Measurements from ENCODE around the gene PANK4. TPM values are rescaled to one million over a fixed set of nuclear protein-coding genes. Genes with fewer than 3 reads are reported as not detected.

PANK4 gene
- total and polyA plus RNA-seq, 2 experiments from 2014 or later = 18.5 to 21.3 TPM

DNA sequence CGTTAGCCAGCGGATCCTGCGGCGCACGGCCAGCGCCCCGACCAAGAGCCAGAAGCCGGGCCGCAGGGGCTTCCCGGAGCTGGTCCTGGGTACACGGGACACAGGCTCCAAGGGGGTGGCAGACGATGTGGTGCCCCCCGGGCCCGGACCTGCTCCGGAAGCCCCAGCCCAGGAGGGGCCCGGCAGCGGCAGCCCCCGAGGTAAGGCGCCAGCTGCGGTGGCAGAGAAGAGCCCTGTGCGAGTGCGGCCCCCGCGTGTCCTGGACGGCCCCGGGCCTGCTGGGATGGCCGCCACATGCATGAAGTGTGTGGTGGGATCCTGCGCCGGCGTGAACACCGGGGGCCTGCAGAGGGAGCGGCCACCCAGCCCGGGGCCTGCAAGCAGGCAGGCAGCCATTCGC lies 24.2 kb downstream of the PANK4 start:
- H3K36me3 ChIP-seq (replicated peaks; ENCODE audit: insufficient read depth, low read depth) = no peaks in the 10 kb centered on the region
- H3K9me3 ChIP-seq (ENCODE audit: low read depth) = no peaks in the 10 kb centered on the region
- no peaks in the 10 kb centered on the region for H4K20me1 ChIP-seq (ENCODE audit: insufficient read depth, poor library complexity, severe bottlenecking)
- H3K4me1 ChIP-seq (ENCODE audit: insufficient read depth) = peaks cover 7% of the 10 kb centered on the region
- no peak for TF ChIP-seq EZH2 (IDR thresholded peaks at IDR 0.05; ENCODE audit: borderline replicate concordance)
- TF ChIP-seq, protein P1, sequence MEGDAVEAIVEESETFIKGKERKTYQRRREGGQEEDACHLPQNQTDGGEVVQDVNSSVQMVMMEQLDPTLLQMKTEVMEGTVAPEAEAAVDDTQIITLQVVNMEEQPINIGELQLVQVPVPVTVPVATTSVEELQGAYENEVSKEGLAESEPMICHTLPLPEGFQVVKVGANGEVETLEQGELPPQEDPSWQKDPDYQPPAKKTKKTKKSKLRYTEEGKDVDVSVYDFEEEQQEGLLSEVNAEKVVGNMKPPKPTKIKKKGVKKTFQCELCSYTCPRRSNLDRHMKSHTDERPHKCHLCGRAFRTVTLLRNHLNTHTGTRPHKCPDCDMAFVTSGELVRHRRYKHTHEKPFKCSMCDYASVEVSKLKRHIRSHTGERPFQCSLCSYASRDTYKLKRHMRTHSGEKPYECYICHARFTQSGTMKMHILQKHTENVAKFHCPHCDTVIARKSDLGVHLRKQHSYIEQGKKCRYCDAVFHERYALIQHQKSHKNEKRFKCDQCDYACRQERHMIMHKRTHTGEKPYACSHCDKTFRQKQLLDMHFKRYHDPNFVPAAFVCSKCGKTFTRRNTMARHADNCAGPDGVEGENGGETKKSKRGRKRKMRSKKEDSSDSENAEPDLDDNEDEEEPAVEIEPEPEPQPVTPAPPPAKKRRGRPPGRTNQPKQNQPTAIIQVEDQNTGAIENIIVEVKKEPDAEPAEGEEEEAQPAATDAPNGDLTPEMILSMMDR (IDR thresholded peaks at IDR 0.05; ENCODE audit: poor library complexity) = no peak
- no peak for TF ChIP-seq EZH2phosphoT487 (IDR thresholded peaks at IDR 0.05; ENCODE audit: low read depth, severe bottlenecking, unreplicated experiment)
- no peaks in the 10 kb centered on the region for H3K79me2 ChIP-seq
- no peak overlapping the region for H2AFZ ChIP-seq
- no peak for DNase-seq (ENCODE audit: low spot score)
- H3K9me2 ChIP-seq (replicated peaks; ENCODE audit: insufficient read depth) = no peaks in the 10 kb centered on the region
- 95% methylated on average over 33 of the region's 34 CpGs for WGBS (ENCODE audit: low lambda C conversion rate, missing lambda C conversion rate)
- H3K27ac ChIP-seq = no peak overlapping the region
- no peak overlapping the region for H3K4me3 ChIP-seq
- no peak overlapping the region for H3K4me2 ChIP-seq
- no peaks in the 10 kb centered on the region for H3K27me3 ChIP-seq

DNA sequence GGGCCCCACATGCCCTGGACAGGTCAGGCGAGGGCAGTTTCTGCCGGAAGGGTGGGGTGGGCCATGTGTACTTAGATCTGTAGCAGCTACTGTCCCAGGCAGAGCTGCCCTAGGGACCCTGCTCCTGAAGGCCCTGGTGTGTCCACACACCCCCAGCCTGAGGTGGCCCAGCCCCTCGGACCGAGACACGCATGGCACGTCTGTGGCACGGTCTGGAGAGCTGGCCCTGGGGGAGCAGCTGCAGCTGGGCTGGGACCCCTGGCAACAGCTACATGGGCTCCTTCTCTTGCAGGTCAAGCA lies 24.6 kb downstream of the PANK4 start:
- Histone ChIP-seq H3K27ac (no peak overlapping the region), H3K4me3 (no peak overlapping the region), H3K36me3 (replicated peaks; ENCODE audit: insufficient read depth, low read depth) (no peaks in the 10 kb centered on the region), H4K20me1 (ENCODE audit: insufficient read depth, poor library complexity, severe bottlenecking) (no peaks in the 10 kb centered on the region), H3K79me2 (no peaks in the 10 kb centered on the region), H3K27me3 (no peaks in the 10 kb centered on the region), H3K9me2 (replicated peaks; ENCODE audit: insufficient read depth) (no peaks in the 10 kb centered on the region), H3K4me2 (no peak overlapping the region), H2AFZ (no peak overlapping the region), H3K4me1 (ENCODE audit: insufficient read depth) (peaks cover 7% of the 10 kb centered on the region), H3K9me3 (ENCODE audit: low read depth) (no peaks in the 10 kb centered on the region)
- TF ChIP-seq, protein P1 (IDR thresholded peaks at IDR 0.05; ENCODE audit: poor library complexity) = no peak
- TF ChIP-seq EZH2phosphoT487 (IDR thresholded peaks at IDR 0.05; ENCODE audit: low read depth, severe bottlenecking, unreplicated experiment) (no peak), EZH2 (IDR thresholded peaks at IDR 0.05; ENCODE audit: borderline replicate concordance) (no peak)
- DNase-seq (ENCODE audit: low spot score) = no peak
- 84% methylated on average over 7 of the region's 7 CpGs for WGBS (ENCODE audit: low lambda C conversion rate, missing lambda C conversion rate)

DNA sequence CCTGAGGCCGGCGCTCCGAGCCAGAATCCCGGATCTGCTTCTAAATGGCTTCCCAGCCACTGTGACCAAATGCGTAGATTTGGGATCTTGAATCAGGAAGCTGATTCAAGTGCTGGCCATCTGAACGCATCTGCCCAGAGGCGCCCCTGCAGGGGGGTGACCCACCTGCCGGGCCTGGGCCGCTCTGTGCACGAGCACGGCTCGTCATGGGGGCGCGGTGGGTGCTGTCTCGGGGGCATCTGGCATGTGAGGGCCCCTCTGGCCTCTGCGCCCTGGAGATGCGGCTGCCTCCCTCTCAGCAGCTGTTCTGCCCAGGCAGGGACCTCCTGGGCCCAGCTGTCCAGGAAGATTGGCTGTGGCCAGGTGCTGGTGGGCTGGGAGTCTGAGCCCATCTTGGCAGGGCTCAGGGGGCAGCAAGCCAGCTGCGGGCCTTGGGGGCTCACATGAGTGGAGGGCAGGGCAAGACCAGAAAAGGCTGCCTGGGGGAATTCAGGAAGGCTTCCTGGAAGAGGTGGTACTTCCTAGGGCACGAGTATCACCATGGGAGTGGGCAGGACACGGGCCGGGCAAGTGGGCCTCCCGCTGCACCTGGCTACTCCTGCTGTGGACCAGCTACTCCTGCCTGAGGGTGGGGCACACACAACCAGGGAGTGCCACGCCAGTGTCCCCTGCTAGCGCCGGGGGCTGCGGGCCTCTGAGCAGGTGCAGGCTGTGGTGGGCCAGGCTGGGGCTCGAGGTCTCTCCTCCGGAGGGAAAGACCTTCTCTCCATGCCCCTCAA lies 25.2 kb downstream of the PANK4 start:
- no peaks in the 10 kb centered on the region for H3K27me3 ChIP-seq
- no peak for DNase-seq (ENCODE audit: low spot score)
- no peak overlapping the region for H2AFZ ChIP-seq
- H3K79me2 ChIP-seq = no peaks in the 10 kb centered on the region
- H3K4me3 ChIP-seq = no peak overlapping the region
- TF ChIP-seq EZH2 (IDR thresholded peaks at IDR 0.05; ENCODE audit: borderline replicate concordance) = no peak
- TF ChIP-seq, protein P1 (IDR thresholded peaks at IDR 0.05; ENCODE audit: poor library complexity) = no peak
- TF ChIP-seq EZH2phosphoT487 (IDR thresholded peaks at IDR 0.05; ENCODE audit: low read depth, severe bottlenecking, unreplicated experiment) = no peak
- H3K4me2 ChIP-seq = no peak overlapping the region
- H3K27ac ChIP-seq = no peak overlapping the region
- H3K36me3 ChIP-seq (replicated peaks; ENCODE audit: insufficient read depth, low read depth) = no peaks in the 10 kb centered on the region
- H4K20me1 ChIP-seq (ENCODE audit: insufficient read depth, poor library complexity, severe bottlenecking) = no peaks in the 10 kb centered on the region
- H3K4me1 ChIP-seq (ENCODE audit: insufficient read depth) = peaks cover 7% of the 10 kb centered on the region
- no peaks in the 10 kb centered on the region for H3K9me2 ChIP-seq (replicated peaks; ENCODE audit: insufficient read depth)
- H3K9me3 ChIP-seq (ENCODE audit: low read depth) = no peaks in the 10 kb centered on the region
- 85% methylated on average over 28 of the region's 28 CpGs for WGBS (ENCODE audit: low lambda C conversion rate, missing lambda C conversion rate)
